Lower lobe of right lung (tissue), 2 donors: ENCODE results near the gene HM13. TPM values are rescaled to one million over a fixed set of nuclear protein-coding genes. Genes with fewer than 3 reads are reported as not detected.
"Not testable (repeated sequence)": the region's sequence is repeated elsewhere in the genome, so short reads cannot be mapped to it uniquely, and the experiment has no call there.

ENCODE experiments used
- ATAC-seq, 2 donors: fragments of 200-7000 bp; cut with Tn5 transposase; one replicate each; pipeline ENCODE4 v1.9.1; 2020 to 2022; ENCODE audit warnings: mild to moderate bottlenecking in 2 of 2, moderate library complexity in 2 of 2
- DNase-seq: peaks from one replicate; pipeline ENCODE4 v3.0.0-alpha.2; 2020
- H3K27ac ChIP-seq: fragments of 200-600 bp; one replicate; pipeline ENCODE4 v1.8.0; 2022
- H3K27me3 ChIP-seq: fragments of 200-600 bp; one replicate; pipeline ENCODE4 v1.8.0; 2022; ENCODE audit warnings: low read depth
- H3K36me3 ChIP-seq: fragments of 200-600 bp; one replicate; pipeline ENCODE4 v1.8.0; 2022; ENCODE audit warnings: mild to moderate bottlenecking
- H3K4me1 ChIP-seq: fragments of 200-600 bp; one replicate; pipeline ENCODE4 v1.8.0; 2022
- H3K4me3 ChIP-seq: fragments of 200-600 bp; one replicate; pipeline ENCODE4 v1.8.0; 2022; ENCODE audit warnings: mild to moderate bottlenecking
- H3K9me3 ChIP-seq: fragments of 200-600 bp; one replicate; pipeline ENCODE4 v1.8.0; 2022
- intact Hi-C: fragments of 100-400 bp; cut with DNase I; formaldehyde crosslinking; loops from one replicate; pipeline ENCODE4 v1.11.0; 2022
- total RNA-seq: library from RNA; stranded (reverse); fragmentation: NEBNext Ultra II Directional; extraction: Animal tissue kit (Norgen Biotek cat#: 25700); gene quantifications from one replicate; pipeline ENCODE4 v1.2.1, GENCODE V29; 2021
- TF ChIP-seq, protein P1 (sequence below): fragments of 200-600 bp; IDR thresholded peaks from one replicate; pipeline ENCODE4 v1.8.0; 2022; ENCODE audit warnings: antibody characterized with exemption, mild to moderate bottlenecking
- donor health status: DM: no; HTN: yes; CAD: no; lungs with severe emphysema.

HM13 gene
- total RNA-seq, 1 donor from 2014 or later, result 134 TPM

DNA sequence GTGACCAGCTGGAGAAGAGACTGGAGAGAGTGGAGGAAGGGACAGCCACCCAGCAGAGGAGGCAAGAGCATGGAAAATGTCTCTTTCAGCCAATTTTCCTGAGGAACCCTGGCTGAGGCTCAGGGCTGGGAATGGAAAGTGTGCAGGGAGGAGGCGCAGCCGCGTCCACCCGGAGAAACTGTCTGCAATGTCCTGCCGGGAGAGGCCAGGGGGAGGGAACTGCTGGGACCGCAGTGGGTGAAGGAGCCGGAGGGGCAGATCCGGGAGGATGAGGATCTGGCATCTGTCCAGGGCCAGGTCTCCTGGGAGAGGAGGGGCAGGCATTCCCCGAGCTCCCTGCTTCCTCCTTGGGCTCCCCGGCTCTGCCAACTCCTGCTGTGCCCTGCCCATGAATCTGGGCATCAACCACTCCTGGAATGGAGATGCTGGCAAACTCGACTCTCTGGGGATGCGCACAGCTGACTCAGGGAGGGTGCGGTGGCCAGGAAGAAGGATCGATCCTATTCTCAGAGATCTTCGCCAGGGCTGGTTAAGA is 17.4 kb upstream of the HM13 start:
- intact Hi-C loops, result no loop called here
- no peak overlapping the region for H3K4me3 ChIP-seq
- H3K36me3 ChIP-seq, result no peaks in the 10 kb centered on the region
- peaks cover 8% of the 10 kb centered on the region for H3K27me3 ChIP-seq
- H3K27ac ChIP-seq, result peak overlapping the region; percentile 53
- ATAC-seq (peak; percentile 45 to 82), DNase-seq (peak; percentile 55)
- no peaks in the 10 kb centered on the region for H3K9me3 ChIP-seq
- TF ChIP-seq, protein P1, sequence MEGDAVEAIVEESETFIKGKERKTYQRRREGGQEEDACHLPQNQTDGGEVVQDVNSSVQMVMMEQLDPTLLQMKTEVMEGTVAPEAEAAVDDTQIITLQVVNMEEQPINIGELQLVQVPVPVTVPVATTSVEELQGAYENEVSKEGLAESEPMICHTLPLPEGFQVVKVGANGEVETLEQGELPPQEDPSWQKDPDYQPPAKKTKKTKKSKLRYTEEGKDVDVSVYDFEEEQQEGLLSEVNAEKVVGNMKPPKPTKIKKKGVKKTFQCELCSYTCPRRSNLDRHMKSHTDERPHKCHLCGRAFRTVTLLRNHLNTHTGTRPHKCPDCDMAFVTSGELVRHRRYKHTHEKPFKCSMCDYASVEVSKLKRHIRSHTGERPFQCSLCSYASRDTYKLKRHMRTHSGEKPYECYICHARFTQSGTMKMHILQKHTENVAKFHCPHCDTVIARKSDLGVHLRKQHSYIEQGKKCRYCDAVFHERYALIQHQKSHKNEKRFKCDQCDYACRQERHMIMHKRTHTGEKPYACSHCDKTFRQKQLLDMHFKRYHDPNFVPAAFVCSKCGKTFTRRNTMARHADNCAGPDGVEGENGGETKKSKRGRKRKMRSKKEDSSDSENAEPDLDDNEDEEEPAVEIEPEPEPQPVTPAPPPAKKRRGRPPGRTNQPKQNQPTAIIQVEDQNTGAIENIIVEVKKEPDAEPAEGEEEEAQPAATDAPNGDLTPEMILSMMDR, result no peak
- no peaks in the 10 kb centered on the region for H3K4me1 ChIP-seq

DNA sequence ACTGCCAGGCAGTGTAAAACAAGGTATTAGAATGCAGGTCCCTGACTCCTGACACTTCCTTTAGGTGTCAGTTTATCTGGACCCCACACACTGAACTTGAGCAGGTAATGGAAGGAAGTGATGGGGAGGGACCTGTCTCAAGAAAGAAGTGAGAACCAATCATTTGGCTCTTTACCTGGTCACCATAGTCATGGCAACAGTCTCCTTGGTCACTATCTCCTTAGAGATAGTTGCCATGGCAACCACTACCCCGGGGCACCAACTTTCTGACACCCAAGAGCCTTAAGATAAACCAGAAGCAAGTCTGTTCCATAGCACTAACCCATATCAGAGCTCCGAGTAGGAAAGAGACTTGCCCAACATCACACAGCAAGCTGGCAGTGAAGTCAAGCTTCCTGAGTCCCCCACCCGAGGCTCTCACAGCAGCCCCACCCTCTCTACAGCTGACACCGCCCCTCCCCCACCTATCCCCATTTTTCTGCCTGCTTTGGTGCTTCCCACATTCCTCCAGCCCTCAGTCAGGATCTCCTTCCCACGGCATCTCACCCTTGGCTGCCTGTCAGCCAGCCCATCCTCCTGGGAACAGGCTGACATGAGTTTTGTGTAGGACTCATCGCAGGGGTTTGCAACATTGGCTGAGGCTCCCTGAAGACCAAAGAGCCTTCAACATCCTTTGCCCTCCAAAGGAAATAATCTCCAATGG is 16.3 kb upstream of the HM13 start:
- no peaks in the 10 kb centered on the region for H3K9me3 ChIP-seq
- DNase-seq (no peak), ATAC-seq (no peak)
- H3K36me3 ChIP-seq, result no peaks in the 10 kb centered on the region
- intact Hi-C loops, result no loop called here
- no peak overlapping the region for H3K4me3 ChIP-seq
- TF ChIP-seq, protein P1, result no peak
- peaks cover 2% of the 10 kb centered on the region for H3K4me1 ChIP-seq
- H3K27ac ChIP-seq, result peak overlapping the region; percentile 53
- peaks cover 5% of the 10 kb centered on the region for H3K27me3 ChIP-seq

DNA sequence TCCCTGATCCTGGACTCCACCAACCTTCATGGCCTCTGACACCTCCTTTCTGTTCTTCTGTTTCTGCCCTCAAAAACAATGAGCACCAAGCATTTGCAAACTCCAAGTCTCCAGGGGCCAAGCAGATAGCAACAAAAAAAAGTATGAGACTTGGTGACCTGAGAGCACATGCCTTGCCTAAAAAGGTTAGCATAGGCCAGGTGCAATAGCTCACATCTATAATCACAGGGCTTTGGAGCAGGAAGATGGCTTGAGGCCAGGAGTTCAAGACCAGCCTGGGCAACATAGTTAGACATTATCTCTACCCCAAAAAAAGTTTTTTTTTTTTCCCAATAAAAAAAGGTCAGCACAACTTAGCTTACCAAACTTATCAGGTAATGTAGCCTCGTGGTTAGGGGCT is 13.7 kb upstream of the HM13 start:
- Histone ChIP-seq H3K27ac (no peak overlapping the region), H3K27me3 (peaks cover 4% of the 10 kb centered on the region), H3K4me1 (peaks cover 6% of the 10 kb centered on the region), H3K36me3 (no peaks in the 10 kb centered on the region), H3K4me3 (no peak overlapping the region), H3K9me3 (no peaks in the 10 kb centered on the region)
- ATAC-seq (no peak), DNase-seq (no peak)
- TF ChIP-seq, protein P1, result no peak
- intact Hi-C loops, result no loop called here

DNA sequence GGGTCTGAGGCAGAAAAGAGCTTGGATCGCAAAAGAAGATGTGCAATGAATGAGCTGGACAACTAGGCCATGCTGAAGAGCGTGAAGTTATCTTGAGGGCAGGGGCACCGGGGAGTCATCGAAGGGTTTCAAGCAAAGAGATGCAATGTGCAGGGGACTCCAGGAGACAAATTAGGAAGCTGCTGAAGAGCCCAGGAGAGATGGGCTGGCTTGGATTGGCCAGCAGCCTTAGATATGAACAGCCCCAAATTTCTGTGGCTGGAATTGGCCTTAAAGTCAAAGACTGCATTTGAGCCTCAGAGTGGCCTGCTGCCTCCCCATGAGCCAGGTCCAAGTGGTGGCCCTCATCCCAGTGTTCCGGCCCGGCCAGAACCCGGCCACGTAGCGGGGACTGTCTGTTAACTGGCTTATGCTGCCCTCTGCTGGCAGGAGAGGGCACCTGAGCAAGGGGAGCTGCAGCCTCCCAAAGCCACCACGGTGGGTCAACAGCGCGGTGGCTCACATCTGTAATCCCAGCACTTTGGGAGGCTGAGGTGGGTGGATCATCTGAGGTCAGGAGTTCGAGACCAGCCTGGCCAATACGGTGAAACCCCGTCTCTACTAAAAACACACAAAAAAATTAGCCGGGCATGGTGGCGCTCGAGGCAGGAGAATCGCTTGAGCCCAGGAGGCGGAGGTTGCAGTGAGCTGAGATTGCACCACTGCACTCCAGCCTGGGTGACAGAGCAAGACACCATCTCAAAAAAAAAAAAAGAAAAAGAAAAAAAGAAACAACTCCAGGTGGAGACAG is 11.2 kb upstream of the HM13 start:
- H3K9me3 ChIP-seq, H3K27me3 ChIP-seq, H3K4me1 ChIP-seq, H3K36me3 ChIP-seq, intact Hi-C loops, H3K27ac ChIP-seq, H3K4me3 ChIP-seq: not testable (repeated sequence)
- ATAC-seq (peak; percentile 95 to 96), DNase-seq (peak; percentile 87)
- TF ChIP-seq, protein P1, result peak; percentile 95

DNA sequence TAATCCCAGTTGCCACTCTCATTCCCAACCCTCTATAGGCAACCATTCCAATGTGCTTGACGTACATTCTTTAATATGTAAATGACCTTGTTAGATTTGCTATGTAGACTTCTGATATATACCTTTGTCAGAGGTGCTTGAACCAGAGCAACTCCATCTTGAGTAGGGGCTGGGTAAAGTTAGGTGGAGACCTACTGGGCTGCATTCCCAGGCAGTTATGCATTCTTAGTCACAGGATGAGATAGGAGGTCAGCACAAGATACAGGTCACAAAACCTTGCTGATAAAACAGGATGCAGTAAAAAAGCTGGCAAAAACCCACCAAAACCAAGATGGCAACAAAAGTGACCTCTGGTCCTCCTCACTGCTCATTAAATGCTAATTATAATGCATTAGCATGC is 8.3 kb upstream of the HM13 start:
- ATAC-seq, result no peak
- TF ChIP-seq, protein P1, result no peak
- H3K27me3 ChIP-seq, result no peaks in the 10 kb centered on the region
- H3K4me1 ChIP-seq, result peaks cover 6% of the 10 kb centered on the region
- DNase-seq, result no peak
- no peak overlapping the region for H3K27ac ChIP-seq
- no peak overlapping the region for H3K4me3 ChIP-seq
- H3K36me3 ChIP-seq, result no peaks in the 10 kb centered on the region
- peaks cover 3% of the 10 kb centered on the region for H3K9me3 ChIP-seq
- intact Hi-C loops, result no loop called here
